ENCODE measurements around the gene ARHGEF16.

The ARHGEF16 gene

GRCh38 chr1:3457910-3458883 lies 3.7 kb downstream of the ARHGEF16 start:
- Mint-ChIP-seq H3K27ac (ENCODE audit: low read depth) (no peak overlapping the region), H3K36me3 (ENCODE audit: insufficient read depth) (peaks cover 1% of the 10 kb centered on the region), H3K4me3 (no peak overlapping the region), H3K27me3 (no peaks in the 10 kb centered on the region), H3K4me1 (no peaks in the 10 kb centered on the region), H3K9me3 (no peaks in the 10 kb centered on the region)
- DNase-seq (ENCODE audit: low spot score in 2 of 2) (no peak), ATAC-seq (replicated peaks; ENCODE audit: extremely low read depth, poor library complexity, severe bottlenecking) (no peak)

GRCh38 chr1:3459051-3459908 lies 4.8 kb downstream of the ARHGEF16 start:
- H3K4me3 Mint-ChIP-seq, result no peak overlapping the region
- H3K9me3 Mint-ChIP-seq, result no peaks in the 10 kb centered on the region
- no peak for ATAC-seq (replicated peaks; ENCODE audit: extremely low read depth, poor library complexity, severe bottlenecking)
- no peaks in the 10 kb centered on the region for H3K4me1 Mint-ChIP-seq
- H3K36me3 Mint-ChIP-seq (ENCODE audit: insufficient read depth), result peaks cover 1% of the 10 kb centered on the region
- H3K27ac Mint-ChIP-seq (ENCODE audit: low read depth), result no peak overlapping the region
- no peak for DNase-seq (ENCODE audit: low spot score in 2 of 2)
- H3K27me3 Mint-ChIP-seq, result no peaks in the 10 kb centered on the region

- H3K4me1 Mint-ChIP-seq, result no peaks in the 10 kb centered on the region
- H3K27me3 Mint-ChIP-seq, result no peaks in the 10 kb centered on the region
- no peaks in the 10 kb centered on the region for H3K9me3 Mint-ChIP-seq
- no peak for ATAC-seq (replicated peaks; ENCODE audit: extremely low read depth, poor library complexity, severe bottlenecking)
- peaks cover 1% of the 10 kb centered on the region for H3K36me3 Mint-ChIP-seq (ENCODE audit: insufficient read depth)
- H3K27ac Mint-ChIP-seq (ENCODE audit: low read depth), result no peak overlapping the region
- no peak overlapping the region for H3K4me3 Mint-ChIP-seq
- no peak for DNase-seq (ENCODE audit: low spot score in 2 of 2)
Observed at GRCh38 chr1:3459940-3460671, 5.6 kb downstream of the ARHGEF16 start.

- no peak overlapping the region for H3K4me3 Mint-ChIP-seq
- no peaks in the 10 kb centered on the region for H3K9me3 Mint-ChIP-seq
- peaks cover 1% of the 10 kb centered on the region for H3K27me3 Mint-ChIP-seq
- H3K36me3 Mint-ChIP-seq (ENCODE audit: insufficient read depth), result peaks cover 1% of the 10 kb centered on the region
- DNase-seq (ENCODE audit: low spot score in 2 of 2) (no peak), ATAC-seq (replicated peaks; ENCODE audit: extremely low read depth, poor library complexity, severe bottlenecking) (no peak)
- H3K4me1 Mint-ChIP-seq, result no peaks in the 10 kb centered on the region
- H3K27ac Mint-ChIP-seq (ENCODE audit: low read depth), result no peak overlapping the region
Observed at GRCh38 chr1:3460672-3461131, 6.2 kb downstream of the ARHGEF16 start.

- H3K4me1 Mint-ChIP-seq, result no peaks in the 10 kb centered on the region
- ATAC-seq (replicated peaks; ENCODE audit: extremely low read depth, poor library complexity, severe bottlenecking) (no peak), DNase-seq (ENCODE audit: low spot score in 2 of 2) (no peak)
- peaks cover 8% of the 10 kb centered on the region for H3K27me3 Mint-ChIP-seq
- no peak overlapping the region for H3K4me3 Mint-ChIP-seq
- peaks cover 1% of the 10 kb centered on the region for H3K36me3 Mint-ChIP-seq (ENCODE audit: insufficient read depth)
- no peak overlapping the region for H3K27ac Mint-ChIP-seq (ENCODE audit: low read depth)
- no peaks in the 10 kb centered on the region for H3K9me3 Mint-ChIP-seq
Observed at GRCh38 chr1:3461238-3461933, 6.9 kb downstream of the ARHGEF16 start.

GRCh38 chr1:3461934-3462275 lies 7.4 kb downstream of the ARHGEF16 start:
- Mint-ChIP-seq H3K36me3 (ENCODE audit: insufficient read depth) (peaks cover 1% of the 10 kb centered on the region), H3K27ac (ENCODE audit: low read depth) (no peak overlapping the region), H3K27me3 (peaks cover 13% of the 10 kb centered on the region), H3K4me3 (no peak overlapping the region), H3K4me1 (no peaks in the 10 kb centered on the region), H3K9me3 (no peaks in the 10 kb centered on the region)
- no peak for DNase-seq (ENCODE audit: low spot score in 2 of 2)
- no peak for ATAC-seq (replicated peaks; ENCODE audit: extremely low read depth, poor library complexity, severe bottlenecking)

- Mint-ChIP-seq H3K27ac (ENCODE audit: low read depth) (no peak overlapping the region), H3K4me3 (no peak overlapping the region), H3K27me3 (peaks cover 14% of the 10 kb centered on the region), H3K36me3 (ENCODE audit: insufficient read depth) (peaks cover 1% of the 10 kb centered on the region), H3K9me3 (no peaks in the 10 kb centered on the region), H3K4me1 (no peaks in the 10 kb centered on the region)
- no peak for DNase-seq (ENCODE audit: low spot score in 2 of 2)
- ATAC-seq (replicated peaks; ENCODE audit: extremely low read depth, poor library complexity, severe bottlenecking), result no peak
Observed at GRCh38 chr1:3462356-3463012, 8.0 kb downstream of the ARHGEF16 start.

- Mint-ChIP-seq H3K9me3 (no peaks in the 10 kb centered on the region), H3K27me3 (peaks cover 14% of the 10 kb centered on the region), H3K36me3 (ENCODE audit: insufficient read depth) (peaks cover 1% of the 10 kb centered on the region), H3K27ac (ENCODE audit: low read depth) (no peak overlapping the region), H3K4me1 (no peaks in the 10 kb centered on the region), H3K4me3 (no peak overlapping the region)
- ATAC-seq (replicated peaks; ENCODE audit: extremely low read depth, poor library complexity, severe bottlenecking) (no peak), DNase-seq (ENCODE audit: low spot score in 2 of 2) (no peak)
Observed at GRCh38 chr1:3463013-3463385, 8.5 kb downstream of the ARHGEF16 start.

- Mint-ChIP-seq H3K4me1 (no peaks in the 10 kb centered on the region), H3K36me3 (ENCODE audit: insufficient read depth) (peaks cover 1% of the 10 kb centered on the region), H3K9me3 (no peaks in the 10 kb centered on the region), H3K27me3 (peaks cover 14% of the 10 kb centered on the region), H3K4me3 (no peak overlapping the region), H3K27ac (ENCODE audit: low read depth) (no peak overlapping the region)
- DNase-seq (ENCODE audit: low spot score in 2 of 2), result no peak
- ATAC-seq (replicated peaks; ENCODE audit: extremely low read depth, poor library complexity, severe bottlenecking), result no peak
Observed at GRCh38 chr1:3463408-3463863, 9.0 kb downstream of the ARHGEF16 start.

GRCh38 chr1:3463891-3464648 lies 9.6 kb downstream of the ARHGEF16 start:
- no peak overlapping the region for H3K27ac Mint-ChIP-seq (ENCODE audit: low read depth)
- no peaks in the 10 kb centered on the region for H3K9me3 Mint-ChIP-seq
- H3K4me3 Mint-ChIP-seq, result no peak overlapping the region
- no peaks in the 10 kb centered on the region for H3K4me1 Mint-ChIP-seq
- DNase-seq (ENCODE audit: low spot score in 2 of 2), result no peak
- no peak for ATAC-seq (replicated peaks; ENCODE audit: extremely low read depth, poor library complexity, severe bottlenecking)
- peaks cover 14% of the 10 kb centered on the region for H3K27me3 Mint-ChIP-seq
- H3K36me3 Mint-ChIP-seq (ENCODE audit: insufficient read depth), result peaks cover 1% of the 10 kb centered on the region

GRCh38 chr1:3464649-3465025 lies 10.2 kb downstream of the ARHGEF16 start:
- DNase-seq (ENCODE audit: low spot score in 2 of 2) (no peak), ATAC-seq (replicated peaks; ENCODE audit: extremely low read depth, poor library complexity, severe bottlenecking) (no peak)
- H3K27me3 Mint-ChIP-seq, result peaks cover 14% of the 10 kb centered on the region
- no peaks in the 10 kb centered on the region for H3K9me3 Mint-ChIP-seq
- H3K4me3 Mint-ChIP-seq, result no peak overlapping the region
- peaks cover 1% of the 10 kb centered on the region for H3K36me3 Mint-ChIP-seq (ENCODE audit: insufficient read depth)
- H3K27ac Mint-ChIP-seq (ENCODE audit: low read depth), result no peak overlapping the region
- no peaks in the 10 kb centered on the region for H3K4me1 Mint-ChIP-seq
